H9 (cell line): ENCODE measurements around the gene ASCC3. TPM values are rescaled to one million over a fixed set of nuclear protein-coding genes. Genes with fewer than 3 reads are reported as not detected.

Source experiments
- DNase-seq: peaks from one replicate; pipeline ENCODE4 v3.0.0-alpha.2; 2017
- H2AFZ ChIP-seq: one replicate; pipeline ENCODE4 v1.6.1; 2013; ENCODE audit warnings: mild to moderate bottlenecking, low read length, control low read depth, moderate library complexity
- H2AK5ac ChIP-seq: 2 replicates; pipeline ENCODE4 v1.6.1; 2013; ENCODE audit warnings: low read length, control low read depth, mixed read lengths; ENCODE audit not compliant: insufficient read length
- H2BK120ac ChIP-seq: one replicate; pipeline ENCODE4 v1.6.1; 2013; ENCODE audit warnings: low read depth, mild to moderate bottlenecking, low read length, control low read depth, inconsistent platforms; ENCODE audit not compliant: poor library complexity, severe bottlenecking
- H2BK12ac ChIP-seq: 2 replicates; pipeline ENCODE4 v1.6.1; 2013; ENCODE audit warnings: low read length, control low read depth, mixed read lengths, low read depth; ENCODE audit not compliant: insufficient read length
- H2BK15ac ChIP-seq: 2 replicates; pipeline ENCODE4 v1.6.1; 2013; ENCODE audit warnings: low read depth, low read length, control low read depth
- H2BK20ac ChIP-seq: one replicate; pipeline ENCODE4 v1.6.1; 2013; ENCODE audit warnings: low read depth, mild to moderate bottlenecking, low read length, control low read depth, inconsistent platforms; ENCODE audit not compliant: poor library complexity, severe bottlenecking
- H2BK5ac ChIP-seq: 2 replicates; pipeline ENCODE4 v1.6.1; 2013; ENCODE audit warnings: low read length, control low read depth, mixed read lengths; ENCODE audit not compliant: insufficient read length
- H3K14ac ChIP-seq: 2 replicates; pipeline ENCODE4 v1.6.1; 2013; ENCODE audit warnings: low read length, control low read depth; ENCODE audit not compliant: insufficient read depth
- H3K18ac ChIP-seq: 2 replicates; pipeline ENCODE4 v1.6.1; 2013; ENCODE audit warnings: low read depth, mild to moderate bottlenecking, mixed read lengths, low read length, control low read depth; ENCODE audit not compliant: insufficient read length
- H3K23ac ChIP-seq: 2 replicates; pipeline ENCODE4 v1.6.1; 2013; ENCODE audit warnings: low read length, control low read depth, mixed read lengths, low read depth; ENCODE audit not compliant: insufficient read length
- H3K23me2 ChIP-seq: 2 replicates; pipeline ENCODE4 v1.6.1; 2013; ENCODE audit warnings: low read depth, mild to moderate bottlenecking, mixed read lengths, low read length, control low read depth; ENCODE audit not compliant: insufficient read length, poor library complexity, severe bottlenecking
- H3K27ac ChIP-seq: 2 replicates; pipeline ENCODE4 v1.5.1; 2013; ENCODE audit warnings: low read length, control low read depth, mixed read lengths, low read depth; ENCODE audit not compliant: insufficient read length
- H3K27me3 ChIP-seq: 2 replicates; pipeline ENCODE4 v1.6.1; 2013; ENCODE audit warnings: low read length, control low read depth, inconsistent platforms; ENCODE audit not compliant: insufficient read depth
- H3K4ac ChIP-seq: 2 replicates; pipeline ENCODE4 v1.6.1; 2013; ENCODE audit warnings: low read depth, mild to moderate bottlenecking, control low read depth, inconsistent platforms, low read length, moderate library complexity
- H3K4me1 ChIP-seq: 2 replicates; pipeline ENCODE4 v1.6.1; 2013; ENCODE audit warnings: low read length, control low read depth, inconsistent platforms; ENCODE audit not compliant: insufficient read depth
- H3K4me2 ChIP-seq: 2 replicates; pipeline ENCODE4 v1.6.1; 2013; ENCODE audit warnings: low read length, control low read depth, mixed read lengths; ENCODE audit not compliant: insufficient read length, insufficient read depth
- H3K56ac ChIP-seq: 2 replicates; pipeline ENCODE4 v1.6.1; 2013; ENCODE audit warnings: low read depth, mild to moderate bottlenecking, mixed read lengths, low read length, control low read depth; ENCODE audit not compliant: insufficient read length
- H3K79me1 ChIP-seq: 2 replicates; pipeline ENCODE4 v1.6.1; 2013; ENCODE audit warnings: low read depth, mild to moderate bottlenecking, moderate library complexity, low read length, control low read depth, inconsistent platforms; ENCODE audit not compliant: insufficient read depth, poor library complexity, severe bottlenecking
- H3K79me2 ChIP-seq: 2 replicates; pipeline ENCODE4 v1.6.1; 2013; ENCODE audit warnings: low read length, control low read depth, inconsistent platforms; ENCODE audit not compliant: insufficient read depth
- H3K9ac ChIP-seq: 2 replicates; pipeline ENCODE4 v1.6.1; 2013; ENCODE audit warnings: low read length, control low read depth, mixed read lengths; ENCODE audit not compliant: insufficient read length; ENCODE audit errors: extremely low read depth
- H3K9me3 ChIP-seq: one replicate; pipeline ENCODE4 v1.6.1; 2013; ENCODE audit warnings: low read depth, low read length, inconsistent platforms; ENCODE audit not compliant: control insufficient read depth
- H3T11ph ChIP-seq: one replicate; pipeline ENCODE4 v1.6.1; 2013; ENCODE audit warnings: mild to moderate bottlenecking, low read length, control low read depth, inconsistent platforms
- H4K20me1 ChIP-seq: one replicate; pipeline ENCODE4 v1.6.1; 2013; ENCODE audit not compliant: control insufficient read depth, insufficient read length, insufficient read depth
- H4K5ac ChIP-seq: 2 replicates; pipeline ENCODE4 v1.6.1; 2013; ENCODE audit warnings: low read depth, mild to moderate bottlenecking, mixed read lengths, low read length, control low read depth; ENCODE audit not compliant: insufficient read length
- H4K8ac ChIP-seq: replicated peaks from 2 replicates; pipeline ENCODE4 v1.6.1; 2013; ENCODE audit warnings: low read length, control low read depth, mixed read lengths, low read depth; ENCODE audit not compliant: insufficient read length
- H4K91ac ChIP-seq: 2 replicates; pipeline ENCODE4 v1.6.1; 2013; ENCODE audit warnings: low read depth, mild to moderate bottlenecking, moderate library complexity, mixed read lengths, low read length, control low read depth; ENCODE audit not compliant: insufficient read length
- H3K27ac Mint-ChIP-seq, 3 experiments: 2 replicates in 2 of 3; 3 replicates in 1 of 3; pipeline ENCODE4 v1.8.0; 2020 to 2021; ENCODE audit warnings: mixed read lengths in 3 of 3, mild to moderate bottlenecking in 1 of 3, moderate library complexity in 1 of 3
- H3K27me3 Mint-ChIP-seq: 2 replicates; pipeline ENCODE4 v1.8.0; 2021; ENCODE audit warnings: low read depth, mild to moderate bottlenecking, moderate library complexity, mixed read lengths
- H3K36me3 Mint-ChIP-seq, 3 experiments: 2 replicates in 2 of 3; 3 replicates in 1 of 3; pipeline ENCODE4 v1.8.0; 2020 to 2021; ENCODE audit warnings: low read depth in 3 of 3, mixed read lengths in 3 of 3; ENCODE audit not compliant: insufficient read depth in 1 of 3
- H3K4me1 Mint-ChIP-seq, 2 experiments: 2 replicates each; pipeline ENCODE4 v1.8.0; 2020; ENCODE audit warnings: mixed read lengths in 2 of 2
- H3K4me3 Mint-ChIP-seq, 2 experiments: 2 replicates in 1 of 2; 3 replicates in 1 of 2; pipeline ENCODE4 v1.8.0; 2020 to 2021; ENCODE audit warnings: mild to moderate bottlenecking in 2 of 2, mixed read lengths in 2 of 2, moderate library complexity in 1 of 2
- H3K9me3 Mint-ChIP-seq, 2 experiments: 2 replicates in 1 of 2; 3 replicates in 1 of 2; pipeline ENCODE4 v1.8.0; 2020; ENCODE audit warnings: mild to moderate bottlenecking in 2 of 2, mixed read lengths in 2 of 2, moderate library complexity in 1 of 2
- CTCF ChIP-seq: fragments of 200-600 bp; sonication (generic); conservative IDR thresholded peaks from 3 replicates; pipeline ENCODE4 v1.8.0; 2021; ENCODE audit warnings: antibody characterized with exemption, mild to moderate bottlenecking
- total RNA-seq: library from RNA; stranded (reverse); gene quantifications from 2 replicates; pipeline ENCODE4 v1.2.1, GENCODE V29; 2021

The ASCC3 gene
- total RNA-seq, 1 experiment from 2014 or later: 63.8 TPM

GRCh38 chr6:100566563-100566962, 314.6 kb downstream of the ASCC3 start:
- Histone ChIP-seq H4K91ac (no peak overlapping the region), H2AFZ (no peak overlapping the region), H3T11ph (no peak overlapping the region), H3K27me3 (no peaks in the 10 kb centered on the region), H2BK20ac (no peak overlapping the region), H3K79me1 (no peaks in the 10 kb centered on the region), H3K23me2 (no peaks in the 10 kb centered on the region), H4K5ac (no peak overlapping the region), H3K4me2 (no peak overlapping the region), H4K20me1 (no peaks in the 10 kb centered on the region), H3K4me1 (no peaks in the 10 kb centered on the region), H2BK15ac (no peak overlapping the region), H3K14ac (no peak overlapping the region), H3K4ac (no peak overlapping the region), H2BK120ac (no peak overlapping the region), H2BK12ac (no peak overlapping the region), H4K8ac (no peak overlapping the region), H3K9ac (no peak overlapping the region), H3K56ac (no peak overlapping the region), H3K23ac (no peak overlapping the region), H2AK5ac (no peak overlapping the region), H3K18ac (no peak overlapping the region), H3K79me2 (no peaks in the 10 kb centered on the region), H3K27ac (no peak overlapping the region), H2BK5ac (no peak overlapping the region), H3K9me3 (no peaks in the 10 kb centered on the region)
- no peak for TF ChIP-seq CTCF
- no peaks in the 10 kb centered on the region for H3K27me3 Mint-ChIP-seq
- no peak overlapping the region; a peak in 1 of 7 replicates for H3K27ac Mint-ChIP-seq
- H3K4me3 Mint-ChIP-seq: no peak overlapping the region
- peaks cover 4 to 6% of the 10 kb centered on the region in 2 experiments; a peak in 3 of 4 replicates for H3K4me1 Mint-ChIP-seq
- no peak for DNase-seq
- no peaks in the 10 kb centered on the region for H3K9me3 Mint-ChIP-seq
- H3K36me3 Mint-ChIP-seq: peaks cover 0 to 14% (median 0%) of the 10 kb centered on the region in 3 experiments; a peak in 3 of 7 replicates
